ENCODE measurements around the gene ZBTB20. TPM values are rescaled to one million over a fixed set of nuclear protein-coding genes. Genes with fewer than 3 reads are reported as not detected.

ZBTB20 gene
- total and polyA plus RNA-seq, 10 of the 15 experiments (the other 5 are each of a cell fraction or from before 2014, with no cell fraction given) = 0.20 to 5.5 (median 2.2) TPM

DNA sequence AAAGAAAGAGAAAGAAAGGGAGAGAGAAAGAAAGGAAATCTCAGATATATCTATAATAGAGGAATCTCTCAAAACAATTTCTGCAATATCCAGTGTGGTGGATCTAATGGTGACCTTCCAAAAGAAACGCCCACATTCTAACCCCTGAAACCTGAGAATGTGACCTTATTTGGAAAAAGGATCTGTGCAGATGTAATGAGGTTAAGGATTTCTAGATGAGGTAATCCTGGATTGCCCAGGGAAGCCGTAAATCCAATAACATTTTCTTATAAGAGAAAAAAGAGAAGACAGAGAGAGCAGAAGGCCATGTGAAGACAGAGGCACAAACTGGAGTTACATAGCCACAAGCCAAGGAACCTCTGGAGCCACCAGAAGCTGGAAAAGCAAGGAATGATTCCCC is 307.6 kb downstream of the ZBTB20 start (continued):
- no peak for TF ChIP-seq CUX1 (IDR thresholded peaks at IDR 0.05; ENCODE audit: insufficient replicate concordance, low read depth, low read length)

- DNase-seq (ENCODE audit: low read depth, low spot score) (no peak), ATAC-seq (no peak), FAIRE-seq (no peak)
- no peak overlapping the region for H3K9ac ChIP-seq (ENCODE audit: control insufficient read depth, insufficient read depth, low read length)
- no peak overlapping the region for H3K27ac ChIP-seq (ENCODE audit: control insufficient read depth, insufficient read depth)
- no peak overlapping the region for H2AFZ ChIP-seq (ENCODE audit: control insufficient read depth, low read depth, low read length)
- no peak overlapping the region for H3K4me3 ChIP-seq
- H3K9me3 ChIP-seq (replicated peaks; ENCODE audit: control insufficient read depth, insufficient read depth, low read length) = no peaks in the 10 kb centered on the region
- no TSS peak for BruUV-seq (replicated peaks)
- H3K36me3 ChIP-seq (ENCODE audit: control insufficient read depth in 2 of 2, insufficient read depth in 2 of 2, low read length in 1 of 2) = no peaks in the 10 kb centered on the region
- H3K4me2 ChIP-seq (ENCODE audit: control insufficient read depth, insufficient read depth) = no peak overlapping the region
- ChIA-PET SMC1A (ENCODE audit: uncharacterized antibody, unreplicated experiment) (interaction anchor here (0.7 to 1.0 kb wide), 2 partner anchors 9 to 88 kb away, joined by 3 to 4 read pairs; no protein-coding TSS in a partner anchor), CTCF (no interaction called here), POLR2A (no interaction called here), RAD21 (ENCODE audit: unreplicated experiment) (no interaction called here)
- H3K27me3 ChIP-seq (replicated peaks in 1 of 2; ENCODE audit: control insufficient read depth in 2 of 2, insufficient read depth in 2 of 2, low read length in 1 of 2) = no peaks in the 10 kb centered on the region
- no peaks in the 10 kb centered on the region for H3K4me1 ChIP-seq (ENCODE audit: control insufficient read depth, insufficient read depth, low read length)
- intact Hi-C loops (cut with micrococcal nuclease; ENCODE audit: unreplicated experiment) = loop anchor here (10.0 kb wide), 1 partner anchor 977 kb away; no protein-coding TSS in a partner anchor
- in situ Hi-C loops (cut with MboI) = loop anchor here (25.0 kb wide), 1 partner anchor 974 kb away; no protein-coding TSS in a partner anchor
- no peaks in the 10 kb centered on the region for H4K20me1 ChIP-seq (ENCODE audit: control insufficient read depth, insufficient read depth)
- WGBS (ENCODE audit: insufficient coverage, insufficient replicate concordance, low lambda C conversion rate, missing lambda C conversion rate) = 61% methylated on average over 2 of the region's 2 CpGs
- no peaks in the 10 kb centered on the region for H3K79me2 ChIP-seq (ENCODE audit: control insufficient read depth, insufficient read depth, low read length)
- no peak for TF ChIP-seq TARDBP (IDR thresholded peaks at IDR 0.05; ENCODE audit: borderline replicate concordance)
- no peak for TF ChIP-seq EP300 (IDR thresholded peaks at IDR 0.05; ENCODE audit: borderline replicate concordance in 1 of 2, control insufficient read depth in 1 of 2, low read depth in 2 of 2, low read length in 2 of 2)
- no peak for TF ChIP-seq SP1 (IDR thresholded peaks at IDR 0.05; ENCODE audit: low read depth, low read length)
- no peak for TF ChIP-seq SMC3 (IDR thresholded peaks at IDR 0.05; ENCODE audit: borderline replicate concordance, low read length)
- TF ChIP-seq PAX5 (IDR thresholded peaks at IDR 0.05; ENCODE audit: borderline replicate concordance, low read depth, low read length) = no peak
- TF ChIP-seq CUX1 (IDR thresholded peaks at IDR 0.05; ENCODE audit: insufficient replicate concordance, low read depth, low read length) = no peak
- TF ChIP-seq MYB (IDR thresholded peaks at IDR 0.05; ENCODE audit: borderline replicate concordance, low read depth, low read length) = no peak
- no peak for TF ChIP-seq JUND (IDR thresholded peaks at IDR 0.05; ENCODE audit: low read depth, low read length)
- TF ChIP-seq USF1 (IDR thresholded peaks at IDR 0.05; ENCODE audit: borderline replicate concordance, extremely low read length, insufficient read depth, low read depth, low read length) = no peak
- no peak for TF ChIP-seq BMI1 (IDR thresholded peaks at IDR 0.05; ENCODE audit: borderline replicate concordance)
Measured at GRCh38 chr3:114838025-114838424, 309.1 kb downstream of the ZBTB20 start.
